GM12878 (cell line): ENCODE results near the gene RNF150. TPM values are rescaled to one million over a fixed set of nuclear protein-coding genes. Genes with fewer than 3 reads are reported as not detected.

ENCODE experiments used
- ATAC-seq: fragments of 200-7000 bp; cut with Tn5 transposase; 3 replicates; pipeline ENCODE4 v1.9.1; 2020; ENCODE audit warnings: mild to moderate bottlenecking, moderate library complexity
- BruUV-seq: library from RNA; stranded (reverse); fragments of 400-500 nt; replicated peaks from 2 replicates; lab custom pipeline; 2021; lab: Mats Ljungman, UMichigan
- CTCF ChIA-PET: fragments of 300-600 bp; sonication (Branson Sonifier 250); formaldehyde crosslinking; extraction: SDS; loops from one replicate; lab custom pipeline; 2021; ENCODE audit warnings: inconsistent platforms; lab: Yijun Ruan, JAX
- POLR2A ChIA-PET: fragments of 350-600 bp; formaldehyde crosslinking; extraction: SDS; loops from one replicate; lab custom pipeline; 2021; ENCODE audit warnings: inconsistent platforms; lab: Charles Lee
- RAD21 ChIA-PET: fragments of 300-600 bp; sonication (Branson Sonifier 250); formaldehyde crosslinking; loops from one replicate; lab custom pipeline; 2023; ENCODE audit warnings: antibody characterized with exemption; ENCODE audit not compliant: unreplicated experiment; lab: Charles Lee
- SMC1A ChIA-PET: fragments of 300-600 bp; sonication (Branson Sonifier 250); formaldehyde crosslinking; loops from one replicate; lab custom pipeline; 2023; ENCODE audit not compliant: unreplicated experiment, uncharacterized antibody; lab: Charles Lee
- DNase-seq: peaks from one replicate; pipeline ENCODE4 v3.0.0-alpha.2; 2011; ENCODE audit warnings: low read depth, low spot score
- FAIRE-seq: peaks from 3 replicates; lab custom pipeline; 2011; peaks lifted over from hg19 to GRCh38; lab: Jason Lieb, UNC
- H2AFZ ChIP-seq: 2 replicates; pipeline ENCODE4 v1.6.0; 2011; ENCODE audit warnings: low read depth, low read length, control low read depth; ENCODE audit not compliant: control insufficient read depth
- H3K27ac ChIP-seq: 2 replicates; pipeline ENCODE4 v1.5.1; 2011; ENCODE audit warnings: control low read depth; ENCODE audit not compliant: control insufficient read depth, insufficient read depth
- H3K27me3 ChIP-seq, 2 experiments: replicated peaks in 1 of 2; 2 replicates each; pipeline versions ENCODE4 v1.6.0 to v1.6.1; 2011; ENCODE audit warnings: low read length in 1 of 2; ENCODE audit not compliant: control insufficient read depth in 2 of 2, insufficient read depth in 2 of 2
- H3K36me3 ChIP-seq, 2 experiments: 2 replicates each; pipeline ENCODE4 v1.5.1; 2011; ENCODE audit warnings: low read length in 1 of 2; ENCODE audit not compliant: control insufficient read depth in 2 of 2, insufficient read depth in 2 of 2
- H3K4me1 ChIP-seq: 2 replicates; pipeline ENCODE4 v1.6.1; 2011; ENCODE audit warnings: mild to moderate bottlenecking, low read length, moderate library complexity, mixed read lengths; ENCODE audit not compliant: control insufficient read depth, insufficient read depth
- H3K4me2 ChIP-seq: 2 replicates; pipeline ENCODE4 v1.6.0; 2011; ENCODE audit warnings: control low read depth; ENCODE audit not compliant: control insufficient read depth, insufficient read depth
- H3K4me3 ChIP-seq: fragments of 200-600 bp; sonication (generic); 2 replicates; pipeline ENCODE4 v1.5.1; 2016
- H3K79me2 ChIP-seq: 2 replicates; pipeline ENCODE4 v1.6.0; 2011; ENCODE audit warnings: low read length; ENCODE audit not compliant: control insufficient read depth, insufficient read depth
- H3K9ac ChIP-seq: 2 replicates; pipeline ENCODE4 v1.8.0; 2011; ENCODE audit warnings: low read length, control low read depth, mixed read lengths; ENCODE audit not compliant: control insufficient read depth, insufficient read depth
- H3K9me3 ChIP-seq: replicated peaks from 3 replicates; pipeline ENCODE4 v1.5.1; 2011; ENCODE audit warnings: mild to moderate bottlenecking, low read length; ENCODE audit not compliant: control insufficient read depth, insufficient read depth
- H4K20me1 ChIP-seq: 2 replicates; pipeline ENCODE4 v1.6.0; 2011; ENCODE audit not compliant: control insufficient read depth, insufficient read depth
- BCL11A ChIP-seq: IDR thresholded peaks from 2 replicates; pipeline ENCODE4 v1.6.1; 2011; ENCODE audit warnings: low read depth, low read length
- BHLHE40 ChIP-seq, 2 experiments: fragments of 450-650 bp in 1 of 2; IDR thresholded peaks; 2 replicates each; pipeline ENCODE4 v1.6.1; 2011 to 2017; ENCODE audit warnings: low read depth in 2 of 2, borderline replicate concordance in 1 of 2, improper control_type of control experiment in 1 of 2, low read length in 1 of 2, mild to moderate bottlenecking in 1 of 2
- CHD2 ChIP-seq: IDR thresholded peaks from 2 replicates; pipeline ENCODE4 v1.6.1; 2011; ENCODE audit warnings: low read depth, low read length, improper control_type of control experiment, borderline replicate concordance
- FOXK2 ChIP-seq: fragments of 450-650 bp; IDR thresholded peaks from 2 replicates; pipeline ENCODE4 v1.6.1; 2017; ENCODE audit warnings: mild to moderate bottlenecking, moderate library complexity
- GABPA ChIP-seq: IDR thresholded peaks from 2 replicates; pipeline ENCODE4 v1.6.1; 2014; ENCODE audit warnings: antibody characterized with exemption, low read depth, mild to moderate bottlenecking, inconsistent platforms
- JUND ChIP-seq: IDR thresholded peaks from 2 replicates; pipeline ENCODE4 v1.6.1; 2012; ENCODE audit warnings: low read depth, mild to moderate bottlenecking, low read length, improper control_type of control experiment, moderate library complexity
- SREBF2 ChIP-seq: IDR thresholded peaks from 2 replicates; pipeline ENCODE4 v1.6.1; 2012; ENCODE audit warnings: mild to moderate bottlenecking, low read length
- WGBS: methylation state at CpG from one replicate; pipeline ENCODE4 v1.1.6; 2016; ENCODE audit warnings: low lambda C conversion rate; ENCODE audit not compliant: insufficient replicate concordance, insufficient coverage; ENCODE audit errors: missing lambda C conversion rate; 5-methylcytosine and 5-hydroxymethylcytosine counted together
- in situ Hi-C: fragments of 300-500 bp; cut with MboI; formaldehyde crosslinking; loops from 9 replicates; pipeline ENCODE4 v1.14.3; 2018; ENCODE audit warnings: mixed read lengths
- intact Hi-C: fragments of 100-400 bp; cut with micrococcal nuclease; formaldehyde crosslinking; loops from one replicate; pipeline ENCODE4 v1.14.2; 2022; ENCODE audit not compliant: unreplicated experiment
- polyA plus RNA-seq, 11 experiments: library from polyadenylated mRNA; depleted of rRNA in 4 of 11; unstranded in 6 of 11; stranded (reverse) in 5 of 11; fragments of >200 nt; fragmentation: Nextera tagmentation in 4 of 11; fragmentation: Illumina TruSeq in 1 of 11; extraction: Ambion mirVana in 4 of 11; extraction: Trizol in 1 of 11; gene quantifications; 1 replicate in 1 of 11; 2 replicates in 10 of 11; pipeline versions ENCODE4 v1.2.1 to v1.2.3, GENCODE V29; 2011 to 2016; ENCODE audit warnings: inconsistent platforms in 2 of 11, missing spikeins in 2 of 11, low read depth in 1 of 11
- total RNA-seq, 4 experiments: library from RNA; depleted of rRNA in 3 of 4; stranded (reverse); fragments of >200 nt in 3 of 4; fragmentation: Illumina TruSeq in 1 of 4; extraction: Trizol in 1 of 4; gene quantifications; 2 replicates each; pipeline versions ENCODE4 v1.2.1 to v1.2.3, GENCODE V29; 2013 to 2021
- TF ChIP-seq, protein P1 (sequence below): IDR thresholded peaks from 2 replicates; pipeline ENCODE4 v1.6.1; 2011; ENCODE audit warnings: low read depth, low read length, improper control_type of control experiment, borderline replicate concordance
- TF ChIP-seq, protein P2 (sequence below): fragments of 450-650 bp; IDR thresholded peaks from 2 replicates; pipeline ENCODE4 v1.6.1; 2016; ENCODE audit warnings: mild to moderate bottlenecking
- TF ChIP-seq, protein P3 (sequence below): IDR thresholded peaks from 2 replicates; pipeline ENCODE4 v1.6.1; 2011; ENCODE audit warnings: mild to moderate bottlenecking, low read depth, low read length, moderate library complexity; ENCODE audit not compliant: insufficient replicate concordance

RNF150 gene
- total and polyA plus RNA-seq, 10 of the 15 experiments (the other 5 are each of a cell fraction or from before 2014, with no cell fraction given): 0.01 to 2.3 (median 0.04) TPM; not detected in 6

DNA sequence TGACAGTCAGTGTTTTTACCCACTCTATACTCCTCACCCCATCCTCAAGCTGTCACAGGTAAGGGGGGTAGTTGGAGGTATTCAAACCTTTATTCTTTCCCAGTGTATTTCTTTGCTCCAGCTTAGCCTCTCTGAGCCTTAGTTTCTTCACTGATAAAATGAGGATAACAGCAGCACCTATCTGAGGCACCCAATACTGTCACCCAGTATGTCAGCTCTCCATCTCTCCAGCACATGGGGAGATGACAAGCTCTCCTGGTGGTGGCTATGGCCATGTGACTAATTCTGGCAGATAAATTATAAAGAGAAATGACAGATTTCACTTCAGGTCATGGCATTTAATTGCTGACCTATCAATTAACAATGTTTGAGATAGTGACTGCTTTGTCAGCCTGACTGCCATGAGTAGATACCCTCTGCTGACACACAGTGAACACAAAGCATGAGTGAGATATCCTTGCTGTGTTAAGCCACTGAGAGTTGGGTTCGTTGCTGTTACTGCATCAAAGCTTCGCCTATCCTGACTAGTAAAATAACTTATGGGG is 200.7 kb downstream of the RNF150 start:
- H3K4me3 ChIP-seq: no peak overlapping the region
- no peak overlapping the region for H2AFZ ChIP-seq
- no peak for ATAC-seq
- no peaks in the 10 kb centered on the region for H4K20me1 ChIP-seq
- ChIA-PET POLR2A (no interaction called here), CTCF (no interaction called here), RAD21 (no interaction called here), SMC1A (interaction anchor here (1.2 kb wide), 1 partner anchor 9 kb away, joined by 4 read pairs; no protein-coding TSS in a partner anchor)
- no peak overlapping the region for H3K9ac ChIP-seq
- no TSS peak for BruUV-seq
- 0% methylated on average over 2 of the region's 2 CpGs for WGBS
- DNase-seq: no peak
- H3K4me1 ChIP-seq: no peaks in the 10 kb centered on the region
- in situ Hi-C loops (no loop called here), intact Hi-C loops (loop anchor here (5.0 kb wide), 1 partner anchor 200 kb away; the partner anchor contains the start of gene RNF150)
- H3K9me3 ChIP-seq: no peaks in the 10 kb centered on the region
- no peaks in the 10 kb centered on the region for H3K79me2 ChIP-seq
- H3K4me2 ChIP-seq: no peak overlapping the region
- no peaks in the 10 kb centered on the region for H3K36me3 ChIP-seq
- no peak for FAIRE-seq
- TF ChIP-seq BCL11A (no peak), JUND (no peak)
- TF ChIP-seq, protein P1, sequence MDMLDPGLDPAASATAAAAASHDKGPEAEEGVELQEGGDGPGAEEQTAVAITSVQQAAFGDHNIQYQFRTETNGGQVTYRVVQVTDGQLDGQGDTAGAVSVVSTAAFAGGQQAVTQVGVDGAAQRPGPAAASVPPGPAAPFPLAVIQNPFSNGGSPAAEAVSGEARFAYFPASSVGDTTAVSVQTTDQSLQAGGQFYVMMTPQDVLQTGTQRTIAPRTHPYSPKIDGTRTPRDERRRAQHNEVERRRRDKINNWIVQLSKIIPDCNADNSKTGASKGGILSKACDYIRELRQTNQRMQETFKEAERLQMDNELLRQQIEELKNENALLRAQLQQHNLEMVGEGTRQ: no peak
- H3K27me3 ChIP-seq: no peaks in the 10 kb centered on the region; a peak in 1 of 4 replicates
- no peak overlapping the region for H3K27ac ChIP-seq

DNA sequence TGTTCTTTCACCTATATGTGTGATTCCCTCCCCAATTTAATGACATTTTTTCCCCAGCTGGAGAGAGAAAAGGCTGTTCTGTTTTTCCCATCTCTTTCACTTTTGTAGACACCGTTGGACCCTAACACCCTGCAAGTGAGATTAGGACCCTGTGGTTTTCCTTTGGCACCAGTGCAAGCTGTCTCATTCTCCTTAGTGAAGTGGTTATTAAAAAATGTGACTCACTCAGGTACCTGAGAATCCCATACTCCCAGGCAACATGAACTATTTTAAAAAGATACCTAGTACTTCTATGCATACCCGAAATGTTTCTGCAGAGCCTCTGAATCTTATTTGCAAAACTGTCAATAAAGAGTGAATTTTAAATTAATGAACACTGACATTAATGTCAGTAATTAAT is 201.4 kb downstream of the RNF150 start:
- RAD21 ChIA-PET: no interaction called here
- Histone ChIP-seq H3K9me3 (no peaks in the 10 kb centered on the region), H3K27me3 (no peaks in the 10 kb centered on the region; a peak in 1 of 4 replicates), H2AFZ (no peak overlapping the region), H3K4me3 (no peak overlapping the region), H3K36me3 (no peaks in the 10 kb centered on the region), H3K4me2 (no peak overlapping the region), H3K9ac (no peak overlapping the region), H3K79me2 (no peaks in the 10 kb centered on the region), H3K4me1 (no peaks in the 10 kb centered on the region), H4K20me1 (no peaks in the 10 kb centered on the region), H3K27ac (no peak overlapping the region)
- POLR2A ChIA-PET: no interaction called here
- WGBS: 0% methylated on average over 2 of the region's 2 CpGs
- CTCF ChIA-PET: no interaction called here
- SMC1A ChIA-PET: interaction anchor here (1.2 kb wide), 1 partner anchor 10 kb away, joined by 4 read pairs; no protein-coding TSS in a partner anchor
- intact Hi-C loops (loop anchor here (5.0 kb wide), 1 partner anchor 200 kb away; the partner anchor contains the start of gene RNF150), in situ Hi-C loops (no loop called here)
- FAIRE-seq (no peak), ATAC-seq (no peak), DNase-seq (no peak)
- no TSS peak for BruUV-seq
- TF ChIP-seq, protein P2, sequence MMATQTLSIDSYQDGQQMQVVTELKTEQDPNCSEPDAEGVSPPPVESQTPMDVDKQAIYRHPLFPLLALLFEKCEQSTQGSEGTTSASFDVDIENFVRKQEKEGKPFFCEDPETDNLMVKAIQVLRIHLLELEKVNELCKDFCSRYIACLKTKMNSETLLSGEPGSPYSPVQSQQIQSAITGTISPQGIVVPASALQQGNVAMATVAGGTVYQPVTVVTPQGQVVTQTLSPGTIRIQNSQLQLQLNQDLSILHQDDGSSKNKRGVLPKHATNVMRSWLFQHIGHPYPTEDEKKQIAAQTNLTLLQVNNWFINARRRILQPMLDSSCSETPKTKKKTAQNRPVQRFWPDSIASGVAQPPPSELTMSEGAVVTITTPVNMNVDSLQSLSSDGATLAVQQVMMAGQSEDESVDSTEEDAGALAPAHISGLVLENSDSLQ: no peak
- TF ChIP-seq CHD2 (no peak), FOXK2 (no peak), GABPA (no peak), SREBF2 (no peak), BHLHE40 (IDR thresholded peaks at IDR 0.05; ENCODE audit: borderline replicate concordance in 1 of 2, low read depth in 2 of 2, low read length in 1 of 2) (no peak)
- TF ChIP-seq, protein P3, sequence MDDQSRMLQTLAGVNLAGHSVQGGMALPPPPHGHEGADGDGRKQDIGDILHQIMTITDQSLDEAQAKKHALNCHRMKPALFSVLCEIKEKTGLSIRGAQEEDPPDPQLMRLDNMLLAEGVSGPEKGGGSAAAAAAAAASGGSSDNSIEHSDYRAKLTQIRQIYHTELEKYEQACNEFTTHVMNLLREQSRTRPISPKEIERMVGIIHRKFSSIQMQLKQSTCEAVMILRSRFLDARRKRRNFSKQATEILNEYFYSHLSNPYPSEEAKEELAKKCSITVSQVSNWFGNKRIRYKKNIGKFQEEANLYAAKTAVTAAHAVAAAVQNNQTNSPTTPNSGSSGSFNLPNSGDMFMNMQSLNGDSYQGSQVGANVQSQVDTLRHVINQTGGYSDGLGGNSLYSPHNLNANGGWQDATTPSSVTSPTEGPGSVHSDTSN: no peak
